GM23248 (cell line): Measurements from ENCODE around the gene ADAM12.

Experiments
- EZH2 ChIP-seq: fragments of 200-600 bp; sonication (generic); IDR thresholded peaks from 2 replicates; pipeline ENCODE4 v1.6.1; 2018; ENCODE audit warnings: antibody characterized with exemption, mild to moderate bottlenecking; ENCODE audit not compliant: insufficient read depth, poor library complexity, severe bottlenecking
- EZH2phosphoT487 ChIP-seq: fragments of 200-600 bp; sonication (generic); IDR thresholded peaks from 2 replicates; pipeline ENCODE4 v1.6.1; 2018; ENCODE audit warnings: antibody characterized with exemption, moderate library complexity, mild to moderate bottlenecking, low read depth; ENCODE audit not compliant: insufficient read depth

- TF ChIP-seq EZH2 (no peak), EZH2phosphoT487 (no peak)
These were observed 105.0 kb downstream of the ADAM12 start for GRCh38 chr10:126283307-126283706.
